Glutamatergic neuron (in vitro differentiated cells): ENCODE measurements around the gene IDI2. TPM values are rescaled to one million over a fixed set of nuclear protein-coding genes. Genes with fewer than 3 reads are reported as not detected.

Source experiments
- DNase-seq: peaks from one replicate; pipeline ENCODE4 v3.0.0; 2022
- H3K27ac Mint-ChIP-seq: one replicate; pipeline ENCODE4 v1.8.0; 2020; ENCODE audit warnings: mild to moderate bottlenecking, mixed read lengths, inconsistent platforms; ENCODE audit not compliant: unreplicated experiment
- H3K27me3 Mint-ChIP-seq: one replicate; pipeline ENCODE4 v1.8.0; 2020; ENCODE audit warnings: mild to moderate bottlenecking, moderate library complexity, mixed read lengths, inconsistent platforms; ENCODE audit not compliant: unreplicated experiment
- H3K36me3 Mint-ChIP-seq: one replicate; pipeline ENCODE4 v1.8.0; 2020; ENCODE audit warnings: mild to moderate bottlenecking, mixed read lengths, inconsistent platforms; ENCODE audit not compliant: unreplicated experiment
- H3K4me1 Mint-ChIP-seq: one replicate; pipeline ENCODE4 v1.8.0; 2020; ENCODE audit warnings: mild to moderate bottlenecking, low read depth, mixed read lengths, inconsistent platforms; ENCODE audit not compliant: unreplicated experiment
- H3K4me3 Mint-ChIP-seq: one replicate; pipeline ENCODE4 v1.8.0; 2020; ENCODE audit warnings: mild to moderate bottlenecking, mixed read lengths, inconsistent platforms; ENCODE audit not compliant: unreplicated experiment
- H3K9me3 Mint-ChIP-seq: one replicate; pipeline ENCODE4 v1.8.0; 2020; ENCODE audit warnings: mild to moderate bottlenecking, moderate library complexity, mixed read lengths, inconsistent platforms; ENCODE audit not compliant: unreplicated experiment
- total RNA-seq: library from RNA; stranded (reverse); fragmentation: NEBNext Ultra II Directional; extraction: Animal tissue kit (Norgen Biotek cat#: 25700); gene quantifications from one replicate; pipeline ENCODE4 v1.2.1, GENCODE V29; 2021; ENCODE audit not compliant: unreplicated experiment
- TF ChIP-seq, protein P1 (sequence below): fragments of 200-600 bp; sonication (generic); IDR thresholded peaks from one replicate; pipeline ENCODE4 v1.5.0; 2021; ENCODE audit not compliant: partially characterized antibody, unreplicated experiment

Gene IDI2
- total RNA-seq, 1 donor from 2014 or later, result not detected

DNA sequence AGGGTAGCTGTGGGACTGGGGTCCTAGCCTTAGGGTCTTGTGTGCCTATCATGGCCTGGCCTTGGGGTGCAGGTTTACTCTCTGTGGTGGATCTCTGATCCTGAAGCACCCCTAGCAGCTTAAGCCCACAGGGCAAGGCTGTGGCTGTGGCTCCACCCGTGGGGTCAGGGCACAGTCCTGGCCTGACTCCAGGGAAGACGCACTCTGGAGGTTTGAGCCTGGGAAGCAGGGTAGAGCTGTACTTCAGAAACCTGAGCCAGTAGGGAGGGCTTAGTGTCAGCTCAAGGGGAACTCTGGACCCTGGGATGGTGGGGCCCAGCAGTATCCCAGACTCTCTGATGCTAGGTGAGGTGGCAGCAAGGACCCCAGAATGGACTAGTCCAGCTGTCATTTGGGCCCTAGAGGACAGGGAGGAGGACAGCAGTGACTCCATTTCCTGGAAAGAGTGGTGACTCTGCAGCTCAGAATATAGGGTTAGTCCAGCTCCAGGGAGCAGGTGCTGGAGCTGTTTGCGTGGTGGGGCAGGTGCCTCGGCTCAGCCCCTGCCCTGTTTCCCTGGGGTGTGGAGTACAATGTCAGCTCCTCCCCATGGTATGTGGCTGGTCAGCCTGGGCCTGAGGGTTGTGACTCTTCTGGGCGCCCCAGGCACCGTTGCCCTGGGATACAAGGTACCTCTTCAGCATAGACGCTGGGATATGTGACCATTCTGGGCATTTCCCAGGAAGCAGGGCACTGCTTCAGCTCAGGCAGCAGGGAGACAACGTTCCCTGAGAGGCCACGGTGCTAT, 21.6 kb downstream of the IDI2 start:
- H3K27me3 Mint-ChIP-seq, result no peaks in the 10 kb centered on the region
- H3K36me3 Mint-ChIP-seq, result peaks cover 32% of the 10 kb centered on the region
- H3K4me3 Mint-ChIP-seq, result no peak overlapping the region
- TF ChIP-seq, protein P1, sequence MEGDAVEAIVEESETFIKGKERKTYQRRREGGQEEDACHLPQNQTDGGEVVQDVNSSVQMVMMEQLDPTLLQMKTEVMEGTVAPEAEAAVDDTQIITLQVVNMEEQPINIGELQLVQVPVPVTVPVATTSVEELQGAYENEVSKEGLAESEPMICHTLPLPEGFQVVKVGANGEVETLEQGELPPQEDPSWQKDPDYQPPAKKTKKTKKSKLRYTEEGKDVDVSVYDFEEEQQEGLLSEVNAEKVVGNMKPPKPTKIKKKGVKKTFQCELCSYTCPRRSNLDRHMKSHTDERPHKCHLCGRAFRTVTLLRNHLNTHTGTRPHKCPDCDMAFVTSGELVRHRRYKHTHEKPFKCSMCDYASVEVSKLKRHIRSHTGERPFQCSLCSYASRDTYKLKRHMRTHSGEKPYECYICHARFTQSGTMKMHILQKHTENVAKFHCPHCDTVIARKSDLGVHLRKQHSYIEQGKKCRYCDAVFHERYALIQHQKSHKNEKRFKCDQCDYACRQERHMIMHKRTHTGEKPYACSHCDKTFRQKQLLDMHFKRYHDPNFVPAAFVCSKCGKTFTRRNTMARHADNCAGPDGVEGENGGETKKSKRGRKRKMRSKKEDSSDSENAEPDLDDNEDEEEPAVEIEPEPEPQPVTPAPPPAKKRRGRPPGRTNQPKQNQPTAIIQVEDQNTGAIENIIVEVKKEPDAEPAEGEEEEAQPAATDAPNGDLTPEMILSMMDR, result no peak
- H3K27ac Mint-ChIP-seq, result no peak overlapping the region
- no peak for DNase-seq
- no peaks in the 10 kb centered on the region for H3K9me3 Mint-ChIP-seq
- no peaks in the 10 kb centered on the region for H3K4me1 Mint-ChIP-seq

DNA sequence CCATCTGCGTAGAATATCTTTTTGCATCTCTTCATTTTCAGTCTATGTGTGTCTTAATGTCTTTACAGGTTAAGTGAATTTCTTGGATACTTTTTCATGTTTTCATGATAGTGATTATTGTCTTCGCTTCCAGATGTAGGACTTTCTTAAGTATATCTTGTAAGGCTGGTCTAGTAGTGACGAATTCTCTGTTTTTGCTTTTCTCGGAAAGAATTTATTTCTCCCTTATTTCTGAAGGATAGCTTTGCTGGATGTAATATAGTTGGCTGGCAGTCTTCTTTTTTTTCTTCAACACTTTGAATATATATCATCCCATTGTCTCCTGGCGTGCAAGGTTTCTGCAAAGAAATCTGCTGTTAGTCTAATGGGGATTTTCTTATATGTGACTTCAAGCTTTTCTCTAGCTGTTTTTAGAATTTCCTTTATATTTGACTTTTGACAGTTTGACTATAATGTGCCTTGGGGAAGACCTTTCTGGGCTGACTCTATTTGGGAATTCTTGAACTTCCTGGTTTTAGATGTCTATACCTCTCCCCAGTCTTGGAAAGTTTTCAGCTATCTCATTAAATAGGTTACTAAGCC, 23.1 kb downstream of the IDI2 start:
- no peaks in the 10 kb centered on the region for H3K27me3 Mint-ChIP-seq
- H3K27ac Mint-ChIP-seq, result no peak overlapping the region
- H3K4me3 Mint-ChIP-seq, result no peak overlapping the region

DNA sequence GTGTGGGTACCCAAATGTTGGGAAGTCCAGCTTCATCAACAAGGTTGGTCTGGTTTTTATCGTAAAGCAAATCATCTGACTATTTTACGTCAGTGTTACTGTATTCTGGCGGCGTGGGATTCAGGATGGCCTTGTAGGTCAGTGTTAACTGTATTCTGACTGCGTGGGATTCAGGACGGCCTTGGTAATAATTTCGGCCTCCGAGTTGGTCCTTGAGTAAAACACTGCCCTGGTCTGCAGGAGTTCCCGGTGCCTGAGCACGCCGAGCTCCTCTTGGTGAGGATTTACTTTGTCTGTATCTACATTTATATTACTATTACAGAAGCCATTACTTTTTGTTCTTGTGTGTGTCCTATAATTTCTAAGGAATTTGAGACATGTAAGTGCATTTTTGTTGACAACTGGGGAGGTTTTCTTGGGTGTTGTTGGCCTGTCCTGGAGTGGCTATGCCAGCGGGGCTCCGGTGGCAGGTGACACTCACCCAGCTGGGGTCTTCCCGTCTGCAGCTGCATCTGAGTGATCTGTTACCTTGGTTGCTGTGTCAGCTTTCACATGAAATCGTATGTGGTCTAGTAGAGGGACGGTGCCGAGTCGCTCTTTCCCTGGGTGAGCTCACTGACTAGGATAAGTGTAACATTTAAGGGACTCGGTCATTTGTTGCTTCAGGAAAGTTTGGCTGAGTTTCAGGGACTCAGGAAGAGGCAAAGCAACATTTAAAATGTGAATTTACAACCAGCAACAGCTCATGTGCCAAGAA, 28.2 kb downstream of the IDI2 start:
- Mint-ChIP-seq H3K36me3 (peaks cover 17% of the 10 kb centered on the region), H3K9me3 (no peaks in the 10 kb centered on the region), H3K27me3 (no peaks in the 10 kb centered on the region), H3K4me1 (no peaks in the 10 kb centered on the region), H3K27ac (no peak overlapping the region), H3K4me3 (no peak overlapping the region)
- TF ChIP-seq, protein P1, result no peak
- no peak for DNase-seq

More for the DNA sequence above, 23.1 kb downstream of the IDI2 start:
- Mint-ChIP-seq H3K4me1 (no peaks in the 10 kb centered on the region), H3K9me3 (no peaks in the 10 kb centered on the region), H3K36me3 (peaks cover 32% of the 10 kb centered on the region)
- TF ChIP-seq, protein P1, result no peak
- no peak for DNase-seq

DNA sequence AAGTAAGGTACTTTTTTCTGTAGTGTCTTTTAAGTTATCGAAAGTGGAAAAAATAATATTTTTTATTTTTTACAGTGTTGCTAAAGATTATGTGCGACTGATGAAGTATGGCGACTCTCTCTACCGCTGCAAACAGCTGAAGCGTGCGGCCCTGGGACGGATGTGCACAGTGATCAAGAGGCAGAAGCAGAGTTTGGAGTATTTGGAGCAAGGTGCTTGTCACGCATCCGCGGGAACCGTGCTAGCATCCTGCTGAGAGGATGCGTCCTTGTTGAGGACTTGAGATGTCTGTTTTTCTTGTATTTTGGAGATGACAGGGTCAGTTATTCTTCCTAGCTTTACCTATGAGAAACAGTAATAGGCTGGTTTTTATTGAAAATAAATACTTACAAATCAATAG, 29.6 kb downstream of the IDI2 start:
- Mint-ChIP-seq H3K36me3 (peaks cover 6% of the 10 kb centered on the region), H3K27ac (no peak overlapping the region), H3K4me3 (no peak overlapping the region), H3K9me3 (no peaks in the 10 kb centered on the region), H3K4me1 (no peaks in the 10 kb centered on the region), H3K27me3 (no peaks in the 10 kb centered on the region)
- TF ChIP-seq, protein P1, result no peak
- DNase-seq, result no peak

DNA sequence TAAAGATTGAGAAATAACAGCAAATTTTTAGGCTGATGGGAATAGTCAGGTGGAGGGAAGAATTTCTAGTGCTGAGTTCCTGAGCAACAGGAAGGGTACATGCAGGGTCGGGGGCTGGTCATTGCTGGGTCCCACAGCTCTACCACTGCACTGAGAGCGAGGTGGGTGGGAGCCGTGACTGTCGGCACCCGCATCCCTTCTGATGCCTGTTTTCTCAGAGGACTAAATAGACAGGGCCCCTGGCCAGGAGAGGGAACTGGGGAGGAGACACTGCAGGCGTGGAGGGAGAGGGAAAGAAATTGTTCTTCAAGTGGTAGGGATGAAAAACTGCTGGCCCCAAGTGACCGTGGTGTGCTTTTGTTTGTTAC, 30.1 kb downstream of the IDI2 start:
- H3K27me3 Mint-ChIP-seq, result no peaks in the 10 kb centered on the region
- TF ChIP-seq, protein P1, result no peak
- peaks cover 2% of the 10 kb centered on the region for H3K9me3 Mint-ChIP-seq
- no peak for DNase-seq
- H3K4me1 Mint-ChIP-seq, result no peaks in the 10 kb centered on the region
- H3K36me3 Mint-ChIP-seq, result peaks cover 2% of the 10 kb centered on the region
- no peak overlapping the region for H3K27ac Mint-ChIP-seq
- H3K4me3 Mint-ChIP-seq, result no peak overlapping the region
